Cardiac muscle cell (in vitro differentiated cells and primary cell): ENCODE data around the gene USP47. TPM values are rescaled to one million over a fixed set of nuclear protein-coding genes. Genes with fewer than 3 reads are reported as not detected.
A peak's percentile ranks its signal among the peaks of the same experiment; 100 is the strongest.

Experiments used
- DNase-seq, 2 donors: peaks; one replicate each; pipeline versions ENCODE4 v3.0.0 to v3.0.0-alpha.2; 2010 to 2017; ENCODE audit warnings: low read depth in 1 of 2, low spot score in 1 of 2
- H3K27ac ChIP-seq: fragments of 200-600 bp; sonication (generic); 2 replicates; pipeline ENCODE4 v1.5.1; 2016
- H3K27me3 ChIP-seq: fragments of 200-600 bp; sonication (generic); 2 replicates; pipeline ENCODE4 v1.6.0; 2016; ENCODE audit warnings: control low read depth
- H3K36me3 ChIP-seq: fragments of 200-600 bp; sonication (generic); 2 replicates; pipeline ENCODE4 v1.5.1; 2016; ENCODE audit warnings: control low read depth
- H3K4me1 ChIP-seq: fragments of 200-600 bp; sonication (generic); 2 replicates; pipeline ENCODE4 v1.8.1; 2017; ENCODE audit warnings: low read depth, mild to moderate bottlenecking, mixed run types
- H3K4me3 ChIP-seq: fragments of 200-600 bp; sonication (generic); 2 replicates; pipeline ENCODE4 v1.5.1; 2016; ENCODE audit warnings: mild to moderate bottlenecking
- H3K9me3 ChIP-seq: fragments of 200-600 bp; sonication (generic); 2 replicates; pipeline ENCODE4 v1.5.1; 2017; ENCODE audit warnings: low read depth, mild to moderate bottlenecking, control low read depth
- polyA plus RNA-seq: library from polyadenylated mRNA; unstranded; fragments of >200 nt; fragmentation: Nextera tagmentation; extraction: Ambion mirVana; gene quantifications from 2 replicates; pipeline ENCODE4 v1.2.1, GENCODE V29; 2016
- total RNA-seq: library from RNA; depleted of rRNA; stranded (reverse); fragments of >200 nt; gene quantifications from 2 replicates; pipeline ENCODE4 v1.2.3, GENCODE V29; 2016
- TF ChIP-seq, protein P1 (sequence below): IDR thresholded peaks from 2 replicates; pipeline ENCODE4 v1.5.1; 2012; ENCODE audit warnings: low read depth, mild to moderate bottlenecking, low read length

USP47 gene
- total and polyA plus RNA-seq, 2 experiments from 2014 or later, result 46.6 to 59.6 TPM

GRCh38 chr11:11844272-11844671 lies 2.5 kb downstream of the USP47 start:
- H3K4me3 ChIP-seq, result peak overlapping the region; percentile 55
- TF ChIP-seq, protein P1, sequence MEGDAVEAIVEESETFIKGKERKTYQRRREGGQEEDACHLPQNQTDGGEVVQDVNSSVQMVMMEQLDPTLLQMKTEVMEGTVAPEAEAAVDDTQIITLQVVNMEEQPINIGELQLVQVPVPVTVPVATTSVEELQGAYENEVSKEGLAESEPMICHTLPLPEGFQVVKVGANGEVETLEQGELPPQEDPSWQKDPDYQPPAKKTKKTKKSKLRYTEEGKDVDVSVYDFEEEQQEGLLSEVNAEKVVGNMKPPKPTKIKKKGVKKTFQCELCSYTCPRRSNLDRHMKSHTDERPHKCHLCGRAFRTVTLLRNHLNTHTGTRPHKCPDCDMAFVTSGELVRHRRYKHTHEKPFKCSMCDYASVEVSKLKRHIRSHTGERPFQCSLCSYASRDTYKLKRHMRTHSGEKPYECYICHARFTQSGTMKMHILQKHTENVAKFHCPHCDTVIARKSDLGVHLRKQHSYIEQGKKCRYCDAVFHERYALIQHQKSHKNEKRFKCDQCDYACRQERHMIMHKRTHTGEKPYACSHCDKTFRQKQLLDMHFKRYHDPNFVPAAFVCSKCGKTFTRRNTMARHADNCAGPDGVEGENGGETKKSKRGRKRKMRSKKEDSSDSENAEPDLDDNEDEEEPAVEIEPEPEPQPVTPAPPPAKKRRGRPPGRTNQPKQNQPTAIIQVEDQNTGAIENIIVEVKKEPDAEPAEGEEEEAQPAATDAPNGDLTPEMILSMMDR, result no peak

GRCh38 chr11:11845071-11845470 lies 3.3 kb downstream of the USP47 start:
- H3K27me3 ChIP-seq, result no peaks in the 10 kb centered on the region
- peak overlapping the region; percentile 97 for H3K27ac ChIP-seq
- H3K4me3 ChIP-seq, result peak overlapping the region; percentile 55
- TF ChIP-seq, protein P1, result no peak
- H3K4me1 ChIP-seq, result peaks cover 64% of the 10 kb centered on the region
- no peak for DNase-seq
- H3K36me3 ChIP-seq, result no peaks in the 10 kb centered on the region
- H3K9me3 ChIP-seq, result no peaks in the 10 kb centered on the region

More at GRCh38 chr11:11844272-11844671, 2.5 kb downstream of the USP47 start:
- Histone ChIP-seq H3K9me3 (no peaks in the 10 kb centered on the region), H3K36me3 (no peaks in the 10 kb centered on the region), H3K27ac (peak overlapping the region; percentile 97), H3K27me3 (no peaks in the 10 kb centered on the region), H3K4me1 (peaks cover 57% of the 10 kb centered on the region)
- DNase-seq, result no peak

DNA sequence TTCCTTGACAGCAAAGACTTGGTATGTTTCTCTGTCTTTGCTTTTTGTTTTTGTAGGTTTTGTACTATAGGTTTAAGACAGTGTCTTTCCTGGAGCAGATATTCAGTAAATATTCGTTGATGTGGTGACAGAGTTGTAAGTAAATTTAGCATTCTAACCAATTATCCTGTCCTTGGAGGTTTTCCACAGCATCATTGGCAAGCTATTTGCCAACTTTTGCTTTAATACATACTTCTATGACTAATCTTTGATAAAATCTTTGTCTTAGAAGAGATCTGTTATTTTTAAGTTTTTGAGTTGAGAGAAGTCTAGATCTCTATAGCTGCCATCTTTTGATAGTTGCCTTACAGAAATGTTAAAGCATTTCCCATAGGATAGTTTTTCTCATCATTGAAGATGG lies 3.8 kb downstream of the USP47 start:
- no peaks in the 10 kb centered on the region for H3K9me3 ChIP-seq
- no peaks in the 10 kb centered on the region for H3K36me3 ChIP-seq
- H3K4me3 ChIP-seq, result no peak overlapping the region
- DNase-seq, result no peak
- H3K27me3 ChIP-seq, result no peaks in the 10 kb centered on the region
- TF ChIP-seq, protein P1, result no peak
- peak overlapping the region; percentile 97 for H3K27ac ChIP-seq
- peaks cover 62% of the 10 kb centered on the region for H3K4me1 ChIP-seq

DNA sequence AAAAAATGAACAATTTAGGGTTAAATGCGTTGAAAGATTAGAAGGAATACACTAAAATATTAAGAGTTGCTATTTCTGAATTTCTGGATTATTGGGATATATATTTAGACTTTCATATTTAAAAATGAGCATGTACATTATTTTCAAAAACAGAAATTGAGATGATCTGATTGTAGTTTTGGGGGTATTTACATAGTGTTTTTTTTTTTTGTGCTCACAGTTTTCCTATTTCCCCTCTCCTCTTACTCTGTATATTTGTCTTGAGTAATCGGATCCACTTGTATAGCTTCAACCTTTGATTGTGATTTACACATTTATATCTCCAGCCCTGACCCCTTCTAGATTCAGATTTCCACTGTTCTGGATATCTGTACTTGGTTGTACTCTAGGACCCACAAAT lies 5.3 kb downstream of the USP47 start:
- TF ChIP-seq, protein P1, result no peak
- DNase-seq, result no peak
- H3K27me3 ChIP-seq, result no peaks in the 10 kb centered on the region
- H3K36me3 ChIP-seq, result no peaks in the 10 kb centered on the region
- no peaks in the 10 kb centered on the region for H3K9me3 ChIP-seq
- no peak overlapping the region for H3K27ac ChIP-seq
- peaks cover 58% of the 10 kb centered on the region for H3K4me1 ChIP-seq
- H3K4me3 ChIP-seq, result no peak overlapping the region

DNA sequence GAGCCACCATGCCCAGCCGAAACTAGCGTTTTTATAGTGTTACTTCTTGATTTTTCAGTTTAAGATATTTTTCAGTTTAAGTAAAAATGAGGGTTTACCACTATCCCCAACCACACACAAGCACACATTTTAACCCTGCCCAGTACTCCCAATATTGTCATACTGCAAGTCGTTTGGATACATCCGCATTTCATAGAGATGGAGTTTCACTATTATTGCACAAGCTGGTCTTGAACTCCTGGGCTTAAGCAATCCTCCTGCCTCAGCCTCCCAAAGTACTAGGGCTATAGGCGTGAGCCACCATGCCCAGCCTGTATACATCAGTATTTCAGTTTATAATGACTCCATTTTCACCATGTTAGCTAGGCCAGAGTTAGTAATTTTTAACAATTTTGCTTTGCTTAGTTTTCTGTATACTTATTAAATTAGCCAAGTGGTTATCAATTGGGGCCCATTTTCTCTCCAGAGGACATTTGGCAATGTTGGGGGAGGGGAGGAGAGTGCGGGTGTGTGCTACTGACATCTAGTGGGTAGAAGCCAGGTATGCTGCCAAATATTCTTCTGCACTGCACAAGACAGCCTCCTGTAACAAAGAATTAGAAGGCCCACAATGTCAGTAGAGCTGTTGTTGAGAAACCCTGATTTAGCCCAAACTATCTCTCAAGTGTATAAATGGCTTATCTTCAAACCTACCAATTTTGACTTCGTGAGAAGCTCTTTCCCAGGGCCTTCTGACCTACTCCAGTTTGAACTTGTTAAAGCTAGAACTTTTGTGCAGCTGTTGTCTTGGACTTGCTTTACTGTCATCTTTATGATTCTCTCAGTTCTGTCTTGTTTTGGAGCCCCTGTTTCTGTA lies 7.3 kb downstream of the USP47 start:
- Histone ChIP-seq H3K27me3 (no peaks in the 10 kb centered on the region), H3K4me3 (no peak overlapping the region), H3K27ac (peak overlapping the region; percentile 84), H3K4me1 (peaks cover 58% of the 10 kb centered on the region), H3K9me3 (no peaks in the 10 kb centered on the region), H3K36me3 (no peaks in the 10 kb centered on the region)
- DNase-seq, result peak; percentile 80 to 84
- TF ChIP-seq, protein P1, result peak; percentile 79
